T-helper 1 cell (primary cell): ENCODE measurements around the gene HOXB4.

ENCODE experiments used
- DNase-seq, 5 donors: peaks; one replicate each; pipeline ENCODE4 v3.0.0-alpha.2; 2012 to 2020

Gene HOXB4

GRCh38 chr17:48571024-48571818 is 6.9 kb downstream of the HOXB4 start:
- no peak for DNase-seq

- DNase-seq = no peak
Measured at GRCh38 chr17:48570325-48571023, 7.7 kb downstream of the HOXB4 start.

GRCh38 chr17:48569674-48570324 is 8.4 kb downstream of the HOXB4 start:
- DNase-seq = no peak

- DNase-seq = no peak
Measured at GRCh38 chr17:48569240-48569582, 8.9 kb downstream of the HOXB4 start.

GRCh38 chr17:48568499-48569239 is 9.5 kb downstream of the HOXB4 start:
- DNase-seq = no peak

GRCh38 chr17:48567646-48568354 is 10.3 kb downstream of the HOXB4 start:
- DNase-seq = no peak

GRCh38 chr17:48567209-48567608 is 10.9 kb downstream of the HOXB4 start:
- no peak for DNase-seq

GRCh38 chr17:48566717-48567116 is 11.4 kb downstream of the HOXB4 start:
- no peak for DNase-seq

- DNase-seq = no peak
Measured at GRCh38 chr17:48565925-48566710, 12.0 kb downstream of the HOXB4 start.

- DNase-seq = no peak
Measured at GRCh38 chr17:48565022-48565554, 13.1 kb downstream of the HOXB4 start.

- no peak for DNase-seq
Measured at GRCh38 chr17:48564188-48565021, 13.7 kb downstream of the HOXB4 start.

- no peak for DNase-seq
Measured at GRCh38 chr17:48563867-48564187, 14.3 kb downstream of the HOXB4 start.

GRCh38 chr17:48563385-48563838 is 14.7 kb downstream of the HOXB4 start:
- no peak for DNase-seq

GRCh38 chr17:48562934-48563333 is 15.2 kb downstream of the HOXB4 start:
- DNase-seq = no peak

- no peak for DNase-seq
Measured at GRCh38 chr17:48561884-48562810, 16.0 kb downstream of the HOXB4 start.

GRCh38 chr17:48559840-48560817 is 18.0 kb downstream of the HOXB4 start:
- no peak for DNase-seq

GRCh38 chr17:48559122-48559839 is 18.9 kb downstream of the HOXB4 start:
- no peak for DNase-seq

GRCh38 chr17:48558831-48559121 is 19.4 kb downstream of the HOXB4 start:
- DNase-seq = no peak
